GM23338 (cell line): ENCODE data around the gene RNASE7. TPM values are rescaled to one million over a fixed set of nuclear protein-coding genes. Genes with fewer than 3 reads are reported as not detected.
A peak's percentile ranks its signal among the peaks of the same experiment; 100 is the strongest.

Source experiments
- ATAC-seq: fragments of 200-7000 bp; cut with Tn5 transposase; 3 replicates; pipeline ENCODE4 v1.9.1; 2020
- DNase-seq: peaks from one replicate; pipeline ENCODE4 v3.0.0-alpha.2; 2015; ENCODE audit warnings: low spot score
- H2AFZ ChIP-seq: fragments of 200-600 bp; sonication (generic); 2 replicates; pipeline ENCODE4 v1.8.0; 2016; ENCODE audit warnings: antibody characterized with exemption, mild to moderate bottlenecking, moderate library complexity
- H3F3A ChIP-seq: fragments of 200-600 bp; sonication (generic); replicated peaks from 2 replicates; pipeline ENCODE4 v1.8.0; 2017; ENCODE audit warnings: antibody characterized with exemption, mixed run types, low read depth
- H3K27ac ChIP-seq: fragments of 200-600 bp; sonication (generic); 2 replicates; pipeline ENCODE4 v1.6.1; 2016; ENCODE audit warnings: low read depth
- H3K27me3 ChIP-seq: fragments of 200-600 bp; sonication (generic); 2 replicates; pipeline ENCODE4 v1.8.0; 2016; ENCODE audit warnings: mild to moderate bottlenecking, mixed run types, moderate library complexity; ENCODE audit not compliant: insufficient read depth
- H3K36me3 ChIP-seq: fragments of 200-600 bp; sonication (generic); 2 replicates; pipeline ENCODE4 v1.8.0; 2016; ENCODE audit warnings: mild to moderate bottlenecking; ENCODE audit not compliant: insufficient read depth
- H3K4me1 ChIP-seq: fragments of 200-600 bp; sonication (generic); 2 replicates; pipeline ENCODE4 v1.8.0; 2016; ENCODE audit warnings: mild to moderate bottlenecking, moderate library complexity; ENCODE audit not compliant: insufficient read depth
- H3K4me2 ChIP-seq: fragments of 200-600 bp; sonication (generic); 2 replicates; pipeline ENCODE4 v1.7.1; 2017; ENCODE audit warnings: mixed run types
- H3K4me3 ChIP-seq: fragments of 200-600 bp; sonication (generic); 2 replicates; pipeline ENCODE4 v1.6.1; 2016; ENCODE audit warnings: mixed run types
- H3K79me2 ChIP-seq: fragments of 200-600 bp; sonication (generic); replicated peaks from 2 replicates; pipeline ENCODE4 v1.8.0; 2017; ENCODE audit warnings: mild to moderate bottlenecking; ENCODE audit not compliant: insufficient read depth
- H3K9me2 ChIP-seq: fragments of 200-600 bp; sonication (generic); 2 replicates; pipeline ENCODE4 v1.8.0; 2017; ENCODE audit not compliant: insufficient read depth
- H4K20me1 ChIP-seq: fragments of 200-600 bp; sonication (generic); replicated peaks from 2 replicates; pipeline ENCODE4 v1.8.0; 2017; ENCODE audit warnings: mild to moderate bottlenecking; ENCODE audit not compliant: insufficient read depth
- H3K27ac Mint-ChIP-seq: 2 replicates; pipeline ENCODE4 v1.8.0; 2020; ENCODE audit warnings: inconsistent platforms, mild to moderate bottlenecking, moderate library complexity, mixed read lengths
- H3K27me3 Mint-ChIP-seq: 3 replicates; pipeline ENCODE4 v1.8.0; 2022; ENCODE audit warnings: low read depth, mild to moderate bottlenecking, moderate library complexity, mixed read lengths, inconsistent platforms; ENCODE audit not compliant: insufficient read depth, poor library complexity
- H3K36me3 Mint-ChIP-seq: 3 replicates; pipeline ENCODE4 v1.8.0; 2021; ENCODE audit warnings: low read depth, mild to moderate bottlenecking, inconsistent platforms, moderate library complexity, mixed read lengths
- H3K4me1 Mint-ChIP-seq: 3 replicates; pipeline ENCODE4 v1.8.0; 2020; ENCODE audit warnings: mild to moderate bottlenecking, inconsistent platforms, mixed read lengths
- H3K4me3 Mint-ChIP-seq: 3 replicates; pipeline ENCODE4 v1.8.0; 2021; ENCODE audit warnings: moderate library complexity, mild to moderate bottlenecking, inconsistent platforms, mixed read lengths
- H3K9me3 Mint-ChIP-seq: 3 replicates; pipeline ENCODE4 v1.8.0; 2020; ENCODE audit warnings: moderate library complexity, mild to moderate bottlenecking, inconsistent platforms, mixed read lengths
- CREB1 ChIP-seq: fragments of 250-450 bp; sonication (Bioruptor Pico); IDR thresholded peaks from 2 replicates; pipeline ENCODE4 v1.5.0; 2020; ENCODE audit warnings: low read depth, mild to moderate bottlenecking, moderate library complexity
- CTCF ChIP-seq, 2 experiments: fragments of 200-600 bp in 1 of 2; sonication (generic) in 1 of 2; conservative IDR thresholded peaks; 2 replicates each; pipeline versions ENCODE4 v1.5.1 to v1.6.1; 2016 to 2017; ENCODE audit warnings: antibody characterized with exemption in 2 of 2, low read depth in 2 of 2, mild to moderate bottlenecking in 2 of 2, moderate library complexity in 1 of 2
- ETS1 ChIP-seq: IDR thresholded peaks from 2 replicates; pipeline ENCODE4 v1.6.1; 2016; ENCODE audit warnings: antibody characterized with exemption
- EZH2 ChIP-seq: fragments of 200-600 bp; sonication (generic); IDR thresholded peaks from one replicate; pipeline ENCODE4 v1.8.0; 2017; ENCODE audit warnings: antibody characterized with exemption, mild to moderate bottlenecking, low read depth; ENCODE audit not compliant: unreplicated experiment
- EZH2phosphoT487 ChIP-seq: fragments of 200-600 bp; sonication (generic); IDR thresholded peaks from one replicate; pipeline ENCODE4 v1.8.1; 2018; ENCODE audit warnings: antibody characterized with exemption; ENCODE audit not compliant: unreplicated experiment
- JUNB ChIP-seq: IDR thresholded peaks from one replicate; pipeline ENCODE4 v1.6.1; 2016; ENCODE audit warnings: antibody characterized with exemption; ENCODE audit not compliant: unreplicated experiment
- NANOG ChIP-seq: IDR thresholded peaks from 2 replicates; pipeline ENCODE4 v1.6.1; 2016; ENCODE audit warnings: antibody characterized with exemption, borderline replicate concordance
- REST ChIP-seq: IDR thresholded peaks from one replicate; pipeline ENCODE4 v1.6.1; 2018; ENCODE audit warnings: antibody characterized with exemption; ENCODE audit not compliant: unreplicated experiment
- STAT1 ChIP-seq: IDR thresholded peaks from one replicate; pipeline ENCODE4 v1.6.1; 2016; ENCODE audit warnings: antibody characterized with exemption; ENCODE audit not compliant: unreplicated experiment
- ZNF114 ChIP-seq: fragments of 250-450 bp; sonication (Bioruptor Pico); IDR thresholded peaks from 2 replicates; pipeline ENCODE4 v1.5.0; 2020; ENCODE audit warnings: mild to moderate bottlenecking, moderate library complexity
- ZNF331 ChIP-seq: fragments of 250-450 bp; sonication (Bioruptor Pico); IDR thresholded peaks from 2 replicates; pipeline ENCODE4 v1.5.0; 2020; ENCODE audit warnings: low read depth, mild to moderate bottlenecking, moderate library complexity
- polyA plus RNA-seq: library from polyadenylated mRNA; unstranded; fragments of >200 nt; fragmentation: Nextera tagmentation; extraction: Ambion mirVana; gene quantifications from 2 replicates; pipeline ENCODE4 v1.2.1, GENCODE V29; 2016
- total RNA-seq: library from RNA; depleted of rRNA; stranded (reverse); fragments of >200 nt; shearing (Covaris generic); gene quantifications from 2 replicates; pipeline ENCODE4 v1.2.3, GENCODE V29; 2014

The RNASE7 gene
- total and polyA plus RNA-seq, 2 experiments from 2014 or later = not detected

GRCh38 chr14:21011136-21011535 lies 31.0 kb upstream of the RNASE7 start (continued):
- TF ChIP-seq ZNF331 (CRISPR knock-in tag) = no peak
- TF ChIP-seq ZNF114 = no peak
- TF ChIP-seq JUNB = no peak
- no peak for TF ChIP-seq REST
- no peak for TF ChIP-seq ETS1
- no peak for TF ChIP-seq EZH2phosphoT487
- no peak for TF ChIP-seq NANOG
- TF ChIP-seq STAT1 = no peak
- no peak for TF ChIP-seq EZH2
- no peak for TF ChIP-seq CTCF (conservative IDR thresholded peaks at IDR 0.05; ENCODE audit: low read depth in 2 of 2)

- Mint-ChIP-seq H3K9me3 (no peaks in the 10 kb centered on the region), H3K27ac (no peak overlapping the region), H3K4me3 (no peak overlapping the region), H3K4me1 (peaks cover 9% of the 10 kb centered on the region), H3K36me3 (peaks cover 3% of the 10 kb centered on the region; the same call in 2 of the 3 replicates), H3K27me3 (peaks cover 5% of the 10 kb centered on the region)
- ATAC-seq = peak; percentile 92
- Histone ChIP-seq H3F3A (no peaks in the 10 kb centered on the region), H3K27ac (no peak overlapping the region), H3K27me3 (no peaks in the 10 kb centered on the region), H3K79me2 (no peaks in the 10 kb centered on the region), H4K20me1 (no peaks in the 10 kb centered on the region), H3K9me2 (no peaks in the 10 kb centered on the region), H3K4me2 (no peak overlapping the region), H3K4me3 (no peak overlapping the region), H3K4me1 (0 out of 2 replicates have a peak, but pooled peaks cover 7% of the 10 kb centered on the region), H3K36me3 (no peaks in the 10 kb centered on the region), H2AFZ (no peak overlapping the region)
- DNase-seq = peak; percentile 98
- no peak for TF ChIP-seq JUNB
- no peak for TF ChIP-seq ZNF331 (CRISPR knock-in tag)
- peak; percentile 4; the same call in 1 of the 2 replicates for TF ChIP-seq CREB1 (CRISPR knock-in tag)
- peak; percentile 91 to 97 for TF ChIP-seq CTCF (conservative IDR thresholded peaks at IDR 0.05; ENCODE audit: low read depth in 2 of 2)
Measured at GRCh38 chr14:21014761-21015190, 27.4 kb upstream of the RNASE7 start.
